H1 (cell line): ENCODE measurements around the gene OR4D6.

Experiments
- CHD2 ChIP-seq: IDR thresholded peaks from 2 replicates; pipeline ENCODE4 v1.6.1; 2012; ENCODE audit warnings: low read length, improper control_type of control experiment
- EZH2 ChIP-seq: fragments of 200-600 bp; sonication (generic); IDR thresholded peaks from 2 replicates; pipeline ENCODE4 v1.7.1; 2012; ENCODE audit warnings: low read depth, mild to moderate bottlenecking, moderate library complexity, low read length, inconsistent platforms; ENCODE audit not compliant: severe bottlenecking
- POLR2AphosphoS5 ChIP-seq: IDR thresholded peaks from 2 replicates; pipeline ENCODE4 v1.6.1; 2011; ENCODE audit warnings: low read depth, low read length
- SP1 ChIP-seq: IDR thresholded peaks from 2 replicates; pipeline ENCODE4 v1.6.1; 2011; ENCODE audit warnings: low read depth, low read length
- SUZ12 ChIP-seq: fragments of 200-600 bp; sonication (generic); IDR thresholded peaks from 2 replicates; pipeline ENCODE4 v1.6.1; 2012; ENCODE audit warnings: mild to moderate bottlenecking, inconsistent platforms, low read length, moderate library complexity, mixed read lengths
- TAF1 ChIP-seq: IDR thresholded peaks from 2 replicates; pipeline ENCODE4 v1.6.1; 2011; ENCODE audit warnings: mild to moderate bottlenecking, low read depth, low read length
- TF ChIP-seq, protein P1 (sequence below): IDR thresholded peaks from 2 replicates; pipeline ENCODE4 v1.6.1; 2011; ENCODE audit warnings: low read depth, mild to moderate bottlenecking, low read length; ENCODE audit not compliant: insufficient read depth
- TF ChIP-seq, protein P2 (sequence below), 3 experiments: IDR thresholded peaks; 1 replicate in 2 of 3; 2 replicates in 1 of 3; pipeline versions ENCODE4 v1.5.1 to v1.6.1; 2011; ENCODE audit warnings: low read length in 3 of 3, mild to moderate bottlenecking in 3 of 3, inconsistent platforms in 2 of 3, low read depth in 1 of 3, moderate library complexity in 1 of 3; ENCODE audit not compliant: insufficient read depth in 1 of 3; ENCODE audit errors: control extremely low read depth in 1 of 3

DNA sequence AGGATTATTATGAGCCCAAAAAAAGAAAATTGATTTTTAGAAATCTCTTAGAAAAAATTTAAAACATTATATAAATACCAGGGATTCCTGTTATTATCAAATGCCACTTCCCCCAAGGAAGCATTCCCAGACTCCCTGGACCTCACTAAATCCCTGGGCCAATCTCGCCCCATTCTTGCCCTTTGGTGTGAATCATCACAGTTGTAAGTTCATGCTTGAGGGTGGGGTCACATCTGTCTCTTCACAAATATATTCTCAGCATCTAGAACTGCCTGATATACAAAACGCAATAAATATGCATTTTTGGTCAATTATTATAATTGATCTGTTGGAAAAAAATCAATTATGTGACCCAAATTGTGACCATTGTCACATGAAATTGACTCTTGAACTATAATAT, 8.3 kb upstream of the OR4D6 start:
- TF ChIP-seq, protein P1, sequence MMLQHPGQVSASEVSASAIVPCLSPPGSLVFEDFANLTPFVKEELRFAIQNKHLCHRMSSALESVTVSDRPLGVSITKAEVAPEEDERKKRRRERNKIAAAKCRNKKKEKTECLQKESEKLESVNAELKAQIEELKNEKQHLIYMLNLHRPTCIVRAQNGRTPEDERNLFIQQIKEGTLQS = no peak
- TF ChIP-seq SUZ12 = no peak
- TF ChIP-seq CHD2 = no peak
- TF ChIP-seq, protein P2, sequence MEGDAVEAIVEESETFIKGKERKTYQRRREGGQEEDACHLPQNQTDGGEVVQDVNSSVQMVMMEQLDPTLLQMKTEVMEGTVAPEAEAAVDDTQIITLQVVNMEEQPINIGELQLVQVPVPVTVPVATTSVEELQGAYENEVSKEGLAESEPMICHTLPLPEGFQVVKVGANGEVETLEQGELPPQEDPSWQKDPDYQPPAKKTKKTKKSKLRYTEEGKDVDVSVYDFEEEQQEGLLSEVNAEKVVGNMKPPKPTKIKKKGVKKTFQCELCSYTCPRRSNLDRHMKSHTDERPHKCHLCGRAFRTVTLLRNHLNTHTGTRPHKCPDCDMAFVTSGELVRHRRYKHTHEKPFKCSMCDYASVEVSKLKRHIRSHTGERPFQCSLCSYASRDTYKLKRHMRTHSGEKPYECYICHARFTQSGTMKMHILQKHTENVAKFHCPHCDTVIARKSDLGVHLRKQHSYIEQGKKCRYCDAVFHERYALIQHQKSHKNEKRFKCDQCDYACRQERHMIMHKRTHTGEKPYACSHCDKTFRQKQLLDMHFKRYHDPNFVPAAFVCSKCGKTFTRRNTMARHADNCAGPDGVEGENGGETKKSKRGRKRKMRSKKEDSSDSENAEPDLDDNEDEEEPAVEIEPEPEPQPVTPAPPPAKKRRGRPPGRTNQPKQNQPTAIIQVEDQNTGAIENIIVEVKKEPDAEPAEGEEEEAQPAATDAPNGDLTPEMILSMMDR (IDR thresholded peaks at IDR 0.05; ENCODE audit: control extremely low read depth in 1 of 3, insufficient read depth in 1 of 3, low read depth in 1 of 3, low read length in 3 of 3) = no peak
- TF ChIP-seq EZH2 = no peak
- no peak for TF ChIP-seq TAF1
- TF ChIP-seq SP1 = no peak
- no peak for TF ChIP-seq POLR2AphosphoS5
